ENCODE results near the gene TMEM131L.

- TF ChIP-seq CTCF (IDR thresholded peaks at IDR 0.05) (no peak), POLR2A (IDR thresholded peaks at IDR 0.05) (no peak)
These were observed 47.9 kb downstream of the TMEM131L start for GRCh38 chr4:153514001-153514526.
